ENCODE measurements around the gene RNF150.

The RNF150 gene

DNA sequence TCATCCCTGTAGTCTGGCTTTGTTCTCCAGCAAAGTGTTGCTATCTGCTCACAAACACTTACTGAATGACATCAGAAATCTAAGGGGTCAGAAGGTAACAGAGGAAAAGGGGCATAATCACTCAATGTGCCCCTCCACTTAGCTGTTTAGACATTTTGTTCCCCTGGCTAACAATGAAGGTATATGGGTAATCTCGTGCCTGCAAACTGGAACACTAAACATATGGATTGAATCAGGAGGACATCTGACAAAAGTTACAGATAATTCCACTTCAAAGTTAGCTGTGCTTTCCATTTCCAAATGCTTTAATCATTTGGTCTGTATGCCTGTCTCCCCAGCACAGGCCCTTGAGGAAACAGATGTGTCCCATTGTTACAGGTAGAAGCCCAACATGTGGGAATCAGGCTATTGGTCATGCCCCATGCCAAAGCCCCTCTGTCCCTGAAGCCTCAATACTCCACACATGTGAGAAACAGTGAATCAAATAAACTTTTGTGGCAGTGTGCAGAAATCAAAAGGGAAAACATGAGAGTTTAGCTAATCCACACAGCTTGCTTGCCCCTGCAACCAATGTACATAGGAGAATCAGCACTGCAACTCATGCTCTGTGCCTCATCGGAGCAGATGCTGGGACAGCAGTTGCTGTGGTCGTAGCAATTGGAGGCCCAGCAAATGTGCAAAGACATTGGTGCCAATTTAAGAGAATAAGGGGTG, 111.7 kb downstream of the RNF150 start:
- no peak for DNase-seq

DNA sequence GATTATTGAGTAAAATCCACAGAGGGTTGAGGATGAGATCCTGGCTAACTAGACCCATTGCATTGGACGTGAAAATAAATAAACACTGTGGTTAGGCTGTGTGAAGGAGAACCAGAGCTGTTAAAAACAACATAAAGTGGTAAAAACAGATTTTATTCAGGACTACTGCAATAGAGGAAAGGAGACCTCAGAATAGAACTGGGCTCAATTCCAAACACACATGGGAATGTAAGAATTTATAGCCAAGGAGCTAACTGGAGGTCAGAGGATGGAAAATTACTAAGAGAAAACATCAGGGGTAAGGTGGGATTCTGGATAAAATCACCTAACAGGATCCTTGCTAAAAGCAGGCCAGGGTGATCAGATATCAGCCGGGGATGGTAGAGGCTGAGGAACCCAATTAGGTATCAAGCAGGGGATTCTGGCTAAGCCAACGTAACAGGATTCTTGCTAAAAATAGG, 112.4 kb downstream of the RNF150 start:
- peak; percentile 38 for DNase-seq

DNA sequence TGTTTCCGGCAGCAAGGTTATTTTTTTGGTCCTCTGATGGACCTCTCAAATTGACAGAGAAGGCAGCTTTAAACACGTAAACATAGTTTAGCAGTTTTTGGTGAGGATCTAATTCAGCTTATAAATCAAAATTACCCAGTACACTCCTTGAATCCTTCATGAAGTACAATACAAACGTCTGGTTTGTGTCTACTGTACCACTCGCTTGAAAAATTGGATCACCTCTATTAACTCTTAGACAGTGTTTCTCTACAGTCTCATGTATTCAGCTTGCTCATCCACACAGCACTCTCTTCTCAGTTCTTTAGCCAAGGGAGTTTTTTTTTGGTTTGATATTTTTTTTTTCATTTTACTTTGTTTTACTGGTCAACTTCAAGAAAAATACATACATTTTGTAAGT, 113.5 kb downstream of the RNF150 start:
- no peak for DNase-seq

- DNase-seq, result no peak
Observed at GRCh38 chr4:141016117-141016798, 117.0 kb downstream of the RNF150 start.

DNA sequence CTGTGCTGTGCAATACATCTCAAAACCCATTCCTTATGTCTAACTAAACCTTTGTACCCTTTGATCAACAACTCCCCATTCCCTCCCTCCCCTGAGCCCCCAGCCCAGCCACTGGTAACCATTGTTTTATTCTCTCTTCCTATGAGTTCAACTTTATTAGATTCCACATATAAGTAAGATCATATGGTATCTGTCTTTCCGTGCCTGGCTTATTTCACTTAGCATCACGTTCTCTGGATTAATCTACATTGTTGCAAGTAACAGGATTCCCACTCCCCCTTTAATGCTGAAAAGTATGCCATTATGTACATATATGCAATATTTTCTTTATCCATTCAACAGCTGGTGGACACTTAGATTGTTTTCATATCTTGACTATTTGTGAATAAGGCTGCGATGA, 119.4 kb downstream of the RNF150 start:
- no peak for DNase-seq

DNA sequence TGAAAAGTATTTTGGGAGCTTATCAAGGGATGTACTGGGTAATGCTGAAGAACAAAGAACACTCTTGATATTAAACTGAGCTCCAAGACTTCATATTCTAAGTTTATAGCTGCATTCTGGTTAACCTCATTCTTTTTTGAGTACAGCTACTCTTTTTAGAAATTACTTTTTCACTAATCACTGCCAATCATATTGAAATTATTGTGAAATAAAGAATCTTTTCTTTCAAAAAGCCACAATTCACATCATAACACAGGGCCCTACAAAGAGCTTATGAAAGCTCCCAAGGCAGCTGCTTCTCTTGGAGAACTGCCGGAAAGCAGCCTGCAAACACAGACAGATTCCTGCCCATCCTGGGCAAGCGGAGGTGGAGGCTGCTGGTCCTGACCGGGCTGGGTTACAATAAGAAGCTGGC, 121.4 kb downstream of the RNF150 start:
- no peak for DNase-seq

DNA sequence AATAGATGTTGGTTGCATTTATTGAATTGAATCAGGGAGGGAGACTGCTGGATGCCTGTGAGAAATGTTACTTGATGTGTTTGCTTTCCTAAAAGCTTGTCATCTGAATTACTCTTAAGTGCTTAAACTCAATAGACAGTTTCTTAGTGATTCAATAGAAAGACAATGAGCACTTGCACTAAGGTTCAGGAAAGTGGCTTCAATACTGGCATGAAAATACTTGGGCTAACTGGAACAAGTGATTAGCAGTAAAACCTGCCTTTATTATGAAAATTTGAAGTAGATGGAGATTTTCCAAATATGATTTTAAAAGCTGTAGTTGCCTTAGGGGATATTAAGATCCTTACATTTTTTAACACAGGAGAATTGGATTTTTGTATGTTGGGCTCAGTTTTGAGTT, 123.3 kb downstream of the RNF150 start:
- DNase-seq, result no peak

GRCh38 chr4:141009129-141009528, 124.1 kb downstream of the RNF150 start:
- DNase-seq, result no peak

GRCh38 chr4:141006242-141006802, 126.9 kb downstream of the RNF150 start:
- DNase-seq, result no peak

DNA sequence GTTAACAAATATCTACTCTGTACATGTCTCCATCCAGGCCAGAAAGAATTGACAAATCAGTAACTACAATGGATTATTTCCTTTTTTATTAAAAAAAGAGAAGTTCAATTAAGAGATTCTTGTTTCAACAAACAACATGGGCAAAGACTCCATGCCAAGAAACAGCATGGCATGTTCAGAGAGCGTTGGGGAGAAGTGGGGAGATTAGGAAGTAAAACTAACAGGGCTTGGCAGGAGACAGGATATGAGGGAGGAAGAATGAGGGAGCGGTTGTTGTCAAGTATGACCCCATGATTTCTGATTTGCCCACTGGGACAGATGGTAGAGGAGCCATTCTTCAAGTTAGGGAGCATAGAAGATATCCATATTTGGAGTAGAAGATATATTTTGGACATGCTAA, 128.4 kb downstream of the RNF150 start:
- no peak for DNase-seq

GRCh38 chr4:141003193-141003592, 130.1 kb downstream of the RNF150 start:
- no peak for DNase-seq

GRCh38 chr4:141002323-141002805, 130.9 kb downstream of the RNF150 start:
- DNase-seq, result peak; percentile 23

GRCh38 chr4:140996766-140997165, 136.5 kb downstream of the RNF150 start:
- DNase-seq, result peak; percentile 36

DNA sequence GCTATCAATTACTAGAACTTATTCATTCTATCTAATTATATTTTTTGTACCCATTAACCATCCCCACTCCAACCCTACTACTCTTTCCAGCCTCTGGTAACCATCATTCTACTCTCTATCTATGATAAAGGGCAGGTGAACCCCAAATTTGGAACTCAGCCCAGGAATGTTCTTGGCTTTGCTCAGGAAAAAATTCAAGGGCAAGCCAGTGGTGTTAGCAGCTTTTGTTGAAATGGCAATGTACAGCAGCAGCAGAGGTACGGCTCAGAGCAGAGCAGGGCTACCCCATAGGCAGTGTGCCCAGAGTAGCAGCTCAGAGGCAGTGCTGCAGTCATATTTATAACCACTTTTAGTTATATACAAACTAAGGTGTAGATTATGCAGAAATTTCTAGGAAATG, 138.2 kb downstream of the RNF150 start:
- no peak for DNase-seq

GRCh38 chr4:140994015-140994414, 139.3 kb downstream of the RNF150 start:
- no peak for DNase-seq

DNA sequence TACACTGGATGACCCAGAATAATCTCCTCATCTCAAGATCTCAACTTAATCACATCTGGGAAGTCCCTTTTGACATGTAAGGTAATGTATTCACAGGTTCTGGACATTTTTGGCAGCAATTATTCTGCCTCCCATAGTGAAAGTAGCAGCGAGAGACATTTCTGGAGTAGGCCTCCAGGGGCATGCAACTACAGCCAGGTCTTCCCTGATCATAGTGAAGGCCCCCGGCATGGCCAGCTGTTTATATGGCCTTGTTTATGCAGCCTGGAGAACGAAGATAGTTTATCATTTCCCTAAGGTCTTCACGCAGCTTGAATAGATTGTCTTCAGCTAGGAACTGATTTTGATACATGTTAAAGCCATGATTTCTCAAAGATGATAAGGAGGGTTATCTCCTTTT, 139.9 kb downstream of the RNF150 start:
- DNase-seq, result no peak

DNA sequence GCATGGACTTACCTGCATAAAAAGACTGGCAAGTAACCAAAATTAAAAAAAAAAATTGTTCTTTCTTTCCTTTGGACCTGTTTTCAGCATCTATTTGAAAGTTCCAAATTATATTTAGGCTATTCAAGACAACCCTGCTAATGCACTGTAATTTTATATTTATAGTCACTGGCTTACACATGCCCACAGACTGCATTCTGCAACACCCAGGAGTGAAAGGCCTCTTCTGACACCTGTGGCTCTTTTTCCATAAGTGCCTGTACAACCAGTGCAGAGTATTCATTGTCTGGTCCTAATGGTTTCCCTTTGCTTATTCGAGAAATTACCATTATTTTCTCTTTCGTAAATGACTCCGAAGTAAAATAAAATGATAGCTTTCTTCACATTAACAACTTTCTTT, 143.3 kb downstream of the RNF150 start:
- DNase-seq, result no peak

- DNase-seq, result no peak
Observed at GRCh38 chr4:140986045-140986444, 147.2 kb downstream of the RNF150 start.

GRCh38 chr4:140982613-140983340, 150.5 kb downstream of the RNF150 start:
- no peak for DNase-seq

GRCh38 chr4:140980426-140981200, 152.7 kb downstream of the RNF150 start:
- no peak for DNase-seq

- DNase-seq, result no peak
Observed at GRCh38 chr4:140976768-140977167, 156.5 kb downstream of the RNF150 start.

DNA sequence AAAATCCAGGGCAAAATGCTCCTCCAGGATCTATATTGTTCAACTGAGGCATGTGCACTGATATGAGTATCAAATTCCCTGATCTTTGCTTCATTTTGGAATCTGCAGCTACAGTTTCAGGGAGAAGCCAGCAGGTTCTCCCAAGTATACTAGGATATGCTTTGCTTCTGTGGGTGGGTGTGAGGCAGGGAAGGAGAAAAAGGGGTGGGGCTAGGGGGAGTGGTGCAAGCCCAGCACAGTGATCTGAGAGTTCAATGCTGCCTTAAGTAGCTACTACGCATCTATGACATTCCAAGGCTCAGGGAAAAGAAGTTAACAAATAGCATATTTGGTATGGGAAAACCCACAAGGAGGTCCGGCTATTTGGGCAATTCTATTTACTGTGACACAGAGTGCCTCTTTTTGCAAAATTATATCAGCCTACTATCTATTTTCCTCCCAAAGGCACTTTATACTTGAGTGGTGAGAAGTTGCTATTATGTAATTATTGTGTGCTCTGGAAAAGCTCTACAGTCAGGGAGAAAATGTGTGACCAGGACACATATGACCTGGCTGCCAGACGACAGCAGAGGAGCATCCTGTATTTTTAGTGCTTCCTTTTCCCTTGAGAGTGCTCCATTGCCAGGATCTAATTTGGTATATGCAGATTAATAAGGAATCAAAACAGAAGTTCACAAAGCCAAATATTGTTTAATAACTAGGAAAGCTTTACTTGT, 162.0 kb downstream of the RNF150 start:
- no peak for DNase-seq

Measured in EL (cell line).